GM19372 (cell line): Measurements from ENCODE around the gene NPY5R.

Experiments used
- ATAC-seq: cut with Tn5 transposase; IDR thresholded peaks from one replicate; pipeline ENCODE4 v1.9.1; 2021; ENCODE audit warnings: mild to moderate bottlenecking, low read depth, moderate library complexity; ENCODE audit not compliant: unreplicated experiment

NPY5R gene

DNA sequence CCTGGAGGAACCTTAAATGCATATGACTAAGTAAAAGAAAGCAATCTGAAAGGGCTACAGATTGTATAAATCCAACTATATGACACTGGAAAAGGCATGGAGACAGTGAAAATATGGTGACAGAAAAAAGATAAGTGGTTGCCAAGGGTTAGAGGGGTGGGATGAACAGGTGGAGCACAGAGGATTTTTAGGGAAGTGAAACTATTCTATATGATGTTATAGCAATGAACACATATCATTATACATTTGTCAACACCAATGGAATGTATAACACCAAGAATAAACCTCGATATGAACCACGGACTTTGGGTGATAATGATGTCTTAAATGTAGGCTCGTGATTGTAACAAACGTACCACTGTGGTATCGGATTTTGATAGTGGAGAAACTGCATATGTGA is 40.7 kb downstream of the NPY5R start:
- ATAC-seq: no peak

DNA sequence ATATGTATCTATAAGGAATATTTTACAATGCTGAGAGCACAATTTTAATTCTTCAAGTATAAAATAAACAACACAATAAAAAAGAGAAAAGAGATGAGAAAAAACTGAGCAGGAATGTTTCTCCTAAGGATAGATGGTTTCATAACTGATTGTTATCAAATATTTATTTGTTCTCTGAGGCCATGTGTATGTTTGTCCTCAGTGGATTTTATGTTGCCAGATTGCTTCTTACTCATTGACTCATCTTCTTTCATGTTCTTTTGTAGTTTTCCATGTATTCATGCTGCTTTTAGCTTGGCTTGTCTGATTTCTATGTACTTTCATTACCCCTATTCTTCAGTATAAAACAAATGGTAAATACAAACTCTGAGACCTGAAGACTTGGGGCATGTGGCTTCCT is 41.2 kb downstream of the NPY5R start:
- ATAC-seq: no peak

DNA sequence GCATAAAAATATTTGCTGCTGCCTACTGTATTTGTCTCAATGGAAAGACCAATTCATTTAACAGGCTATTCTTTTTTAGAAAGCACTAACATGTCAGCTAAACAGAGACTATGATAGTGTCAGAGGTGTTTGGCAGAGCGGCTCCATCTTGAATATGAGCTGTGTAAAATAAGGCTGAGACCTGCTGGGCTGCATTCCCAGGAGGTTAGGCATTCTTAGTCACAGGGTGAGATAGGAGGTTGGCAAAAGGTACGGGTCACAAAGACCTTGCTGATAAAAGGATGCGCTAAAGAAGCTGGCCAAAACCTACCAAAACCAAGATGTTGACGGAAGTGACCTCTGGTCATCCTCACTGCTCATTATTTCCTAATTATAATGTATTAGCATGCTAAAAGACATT is 41.8 kb downstream of the NPY5R start:
- ATAC-seq: no peak

DNA sequence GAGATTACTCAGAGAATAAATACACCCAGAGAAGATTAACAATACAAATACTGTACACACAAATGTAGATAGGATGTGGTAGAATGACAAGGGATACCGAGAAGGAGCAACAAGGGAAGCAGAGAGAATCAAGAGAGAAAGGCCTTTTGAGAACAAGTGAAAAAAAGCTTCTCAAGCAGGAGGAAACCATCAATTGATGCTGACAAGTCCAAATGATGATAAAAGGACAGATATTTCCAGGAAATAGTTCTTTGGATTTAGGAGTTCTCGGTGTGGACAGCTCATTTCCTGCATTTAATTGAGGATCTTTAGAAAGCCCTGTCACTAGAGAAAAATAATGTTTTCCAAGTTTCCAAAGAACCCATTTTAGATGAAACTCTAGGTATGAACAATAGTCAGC is 48.1 kb downstream of the NPY5R start:
- ATAC-seq: no peak

DNA sequence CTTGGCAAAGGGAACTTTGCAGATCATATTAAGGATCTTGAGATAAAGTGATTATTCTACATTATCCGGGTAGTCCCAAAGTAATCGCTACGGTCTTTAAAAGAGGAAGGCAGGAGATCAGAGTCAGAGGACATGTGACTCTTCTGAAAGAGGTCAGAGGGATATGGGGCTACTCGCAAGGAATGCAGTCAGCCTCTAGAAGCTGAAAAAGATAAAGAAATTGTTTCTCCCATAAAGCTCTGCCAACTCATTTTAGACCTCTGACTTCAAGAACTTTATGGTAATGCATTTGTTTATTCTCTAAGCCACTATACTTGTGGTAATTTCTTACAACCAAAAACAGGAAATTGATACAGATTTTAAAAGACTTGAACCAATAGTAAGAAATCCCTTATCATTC is 48.6 kb downstream of the NPY5R start:
- ATAC-seq: no peak

DNA sequence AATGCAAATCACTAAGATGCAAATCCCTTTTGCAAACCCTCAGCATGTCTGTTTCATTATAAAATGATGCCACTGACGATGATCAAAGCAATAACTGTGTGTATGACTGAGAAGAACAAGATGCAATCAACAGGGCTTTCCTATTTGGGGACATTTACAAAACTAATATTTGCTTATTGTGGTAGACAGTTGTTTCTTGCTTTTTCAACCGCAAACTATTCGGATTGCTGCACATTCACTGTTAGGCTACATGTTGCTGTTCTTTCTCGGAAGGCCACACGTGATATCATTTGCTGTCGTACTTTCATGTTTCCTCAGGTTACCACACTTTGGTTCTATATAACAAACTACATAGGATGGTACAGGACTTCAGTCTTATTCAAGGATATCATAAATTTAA is 49.8 kb downstream of the NPY5R start:
- no peak for ATAC-seq

DNA sequence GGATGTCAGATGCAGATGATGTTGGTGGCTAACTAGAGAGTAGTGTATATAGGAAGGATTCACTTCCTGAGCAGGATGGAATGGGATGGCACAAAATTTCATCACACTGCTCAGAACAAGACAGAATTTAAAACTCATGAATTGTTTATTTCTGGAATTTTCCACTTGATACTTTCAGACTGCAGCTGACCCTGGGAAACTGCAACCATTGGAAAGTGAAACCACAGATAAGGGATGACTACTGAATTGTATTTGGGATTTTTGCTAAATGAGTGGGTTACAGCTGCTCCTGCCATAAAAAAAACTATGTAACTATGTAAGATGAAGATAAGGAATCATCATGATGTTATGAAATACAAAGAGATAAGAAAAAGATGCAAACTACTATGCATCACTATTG is 51.4 kb downstream of the NPY5R start:
- ATAC-seq: no peak

DNA sequence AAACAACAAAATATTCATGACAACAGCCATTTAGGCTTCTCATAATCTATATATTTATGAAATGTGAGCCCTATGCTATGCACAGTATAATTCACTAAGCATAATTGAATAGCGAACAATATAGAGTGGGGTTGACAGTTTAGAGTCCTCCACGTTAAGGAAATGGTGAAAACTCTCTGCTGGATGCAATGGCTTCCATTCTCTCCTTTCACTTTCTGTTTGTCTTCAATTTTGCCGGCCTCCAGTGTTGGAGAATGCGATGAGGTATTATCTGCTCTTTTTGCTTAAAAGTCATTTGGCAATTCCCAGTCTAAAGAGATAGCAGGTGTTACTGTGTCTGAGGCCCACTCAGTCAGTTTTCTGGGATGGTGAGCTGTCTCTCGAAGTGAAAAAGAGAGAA is 52.1 kb downstream of the NPY5R start:
- ATAC-seq: no peak

DNA sequence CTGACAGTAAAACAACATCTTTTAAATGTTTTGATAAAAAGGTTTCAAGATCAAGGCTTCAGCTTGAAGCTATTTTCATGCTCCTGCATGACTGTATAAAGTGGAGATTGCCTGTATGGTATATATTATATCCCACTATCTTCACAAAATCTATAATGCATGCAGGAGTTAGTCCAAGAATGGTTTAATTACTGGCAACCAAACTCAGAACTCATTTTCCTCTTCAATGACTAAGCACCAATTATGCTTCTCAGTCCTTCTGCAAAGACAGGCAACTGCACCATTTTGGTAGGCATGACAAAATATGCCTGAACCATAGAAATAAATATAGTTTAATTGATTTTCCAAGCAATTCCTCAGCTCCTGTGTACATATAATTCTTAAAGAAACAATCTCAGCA is 54.5 kb downstream of the NPY5R start:
- no peak for ATAC-seq

DNA sequence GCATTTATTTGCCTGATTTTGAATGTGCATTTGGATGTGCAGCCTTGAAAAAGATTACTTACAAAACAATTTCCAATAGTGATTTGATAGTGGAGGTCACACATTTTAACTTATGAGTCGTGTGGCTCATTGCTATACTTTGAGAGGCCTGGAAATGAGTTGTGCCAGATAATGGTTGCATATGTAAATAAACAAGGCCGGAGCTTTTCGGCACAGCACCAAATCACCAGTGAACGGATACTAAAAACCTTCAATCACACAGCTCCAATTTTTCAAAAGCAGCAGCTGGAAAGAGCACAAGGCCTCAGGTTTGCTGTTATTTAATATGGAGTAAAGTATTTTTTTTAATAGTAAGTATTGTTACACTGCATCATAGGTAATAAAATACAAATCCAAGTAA is 57.2 kb downstream of the NPY5R start:
- ATAC-seq: no peak
